ENCODE results near the gene ROR1.

GRCh38 chr1:63793741-63794240 is 20.0 kb downstream of the ROR1 start:
- no peak for TF ChIP-seq CTCF (IDR thresholded peaks at IDR 0.05)
- no peak for TF ChIP-seq EZH2phosphoT487 (IDR thresholded peaks at IDR 0.05)
- TF ChIP-seq EZH2 (IDR thresholded peaks at IDR 0.05), result no peak

Measured in neural progenitor cell (in vitro differentiated cells).